ENCODE measurements around the gene PDE3B. TPM values are rescaled to one million over a fixed set of nuclear protein-coding genes. Genes with fewer than 3 reads are reported as not detected.
"Not testable (repeated sequence)": the region's sequence is repeated elsewhere in the genome, so short reads cannot be mapped to it uniquely, and the experiment has no call there.

Gene PDE3B
- total RNA-seq, 5 donors from 2014 or later (not counting 1 experiment from before 2014, with no cell fraction given), result 130 to 162 (median 143) TPM

DNA sequence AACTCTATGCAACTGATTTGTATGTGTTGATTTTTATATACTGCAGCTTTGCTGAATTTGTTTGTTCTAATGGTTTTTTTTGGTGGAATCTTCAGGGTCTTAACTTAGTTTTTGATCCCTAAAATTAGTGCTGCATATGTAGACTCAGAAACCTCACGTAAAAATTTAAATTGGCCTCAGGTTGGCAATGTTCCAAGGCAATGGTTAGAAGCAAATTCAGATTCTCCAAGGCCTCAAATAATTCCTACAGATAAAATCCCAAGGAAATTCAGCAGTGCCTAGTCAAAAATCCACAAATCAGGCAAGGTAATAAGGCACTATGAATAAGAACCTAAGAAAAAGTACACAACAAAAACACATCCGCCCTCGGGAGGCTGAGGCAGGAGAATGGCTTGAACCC is 9.5 kb downstream of the PDE3B start:
- ChIA-PET POLR2A (interaction anchor here (0.6 to 0.7 kb wide), 2 partner anchors 149 to 333 kb away, joined by 3 to 4 read pairs; no protein-coding TSS in a partner anchor), CTCF (no interaction called here)
- WGBS (ENCODE audit: insufficient coverage), result 100% methylated on average over 3 of the region's 3 CpGs
- Mint-ChIP-seq H3K4me3 (peak overlapping the region in 1 of 3 donors; percentile 6), H3K36me3 (peaks cover 60% of the 10 kb centered on the region), H3K27me3 (no peaks in the 10 kb centered on the region), H3K27ac (peak overlapping the region; percentile 27 to 56), H3K4me1 (peaks cover 82 to 89% (median 88%) of the 10 kb centered on the region in 3 donors), H3K9me3 (no peaks in the 10 kb centered on the region)
- DNase-seq (no peak), ATAC-seq (replicated peaks in 1 of 4) (no peak)
- H3K9me3 ChIP-seq, result no peaks in the 10 kb centered on the region
- peaks cover 9 to 24% of the 10 kb centered on the region in 2 experiments for H3K4me1 ChIP-seq (ENCODE audit: control insufficient read depth in 1 of 2, extremely low read depth in 1 of 2, insufficient read depth in 2 of 2, low read length in 2 of 2)
- peaks cover 0 to 7% of the 10 kb centered on the region in 2 donors for H3K36me3 ChIP-seq (ENCODE audit: control insufficient read depth in 2 of 2, extremely low read depth in 1 of 2, insufficient read depth in 1 of 2, low read length in 1 of 2)
- no peak overlapping the region for H3K27ac ChIP-seq (ENCODE audit: low read length)
- H3K27me3 ChIP-seq (replicated peaks in 1 of 2; ENCODE audit: control insufficient read depth in 2 of 2, extremely low read depth in 1 of 2, insufficient read depth in 2 of 2, low read length in 1 of 2), result no peaks in the 10 kb centered on the region
- H3K4me3 ChIP-seq (ENCODE audit: control insufficient read depth in 1 of 2, extremely low read depth in 1 of 2, low read length in 1 of 2), result no peak overlapping the region

DNA sequence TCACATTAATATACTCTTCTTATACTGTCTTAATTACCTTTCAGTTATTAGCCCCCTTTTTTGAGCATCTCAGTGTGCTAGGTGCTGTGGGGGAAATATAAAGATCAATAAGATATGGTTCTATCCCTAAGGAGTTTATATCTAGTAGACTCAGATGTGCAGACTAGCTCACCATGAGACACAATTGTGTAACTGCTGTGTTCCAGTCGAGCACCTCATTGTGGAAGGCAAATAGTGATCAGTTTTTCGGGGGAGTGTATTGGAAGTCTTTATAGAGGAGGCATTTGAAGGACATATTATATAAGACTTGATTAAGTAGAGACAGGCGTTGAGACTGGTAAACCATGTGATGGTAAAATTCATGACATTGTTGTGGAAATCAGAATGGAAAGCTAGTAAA is 11.8 kb downstream of the PDE3B start:
- H3K36me3 Mint-ChIP-seq, result peaks cover 62% of the 10 kb centered on the region
- H3K4me3 ChIP-seq (ENCODE audit: control insufficient read depth in 1 of 2, extremely low read depth in 1 of 2, low read length in 1 of 2), result no peak overlapping the region
- H3K4me3 Mint-ChIP-seq, result no peak overlapping the region
- POLR2A ChIA-PET, result interaction anchor here (0.8 to 2.6 kb wide), 4 partner anchors 10 to 15 kb away, joined by 3 to 7 read pairs (median 4); no protein-coding TSS in a partner anchor
- CTCF ChIA-PET, result interaction anchor here in 1 of 2 donors (0.7 kb wide), 1 partner anchor 77 kb away, joined by 3 read pairs; no protein-coding TSS in a partner anchor
- ATAC-seq (replicated peaks in 1 of 4), result peak in 1 of 4 experiments; percentile 15
- no peaks in the 10 kb centered on the region for H3K9me3 ChIP-seq
- H3K27ac ChIP-seq (ENCODE audit: low read length), result no peak overlapping the region
- WGBS (ENCODE audit: insufficient coverage), result 93% methylated on average over 3 of the region's 3 CpGs
- DNase-seq, result no peak
- H3K9me3 Mint-ChIP-seq, result no peaks in the 10 kb centered on the region
- no peaks in the 10 kb centered on the region for H3K27me3 Mint-ChIP-seq
- H3K36me3 ChIP-seq (ENCODE audit: control insufficient read depth in 2 of 2, extremely low read depth in 1 of 2, insufficient read depth in 1 of 2, low read length in 1 of 2), result peaks cover 0 to 19% of the 10 kb centered on the region in 2 donors
- peaks cover 6 to 11% of the 10 kb centered on the region in 2 experiments for H3K4me1 ChIP-seq (ENCODE audit: control insufficient read depth in 1 of 2, extremely low read depth in 1 of 2, insufficient read depth in 2 of 2, low read length in 2 of 2)
- peak overlapping the region in 1 of 2 donors; percentile 1 for H3K27ac Mint-ChIP-seq
- H3K4me1 Mint-ChIP-seq, result peaks cover 72 to 83% (median 76%) of the 10 kb centered on the region in 3 donors
- no peaks in the 10 kb centered on the region for H3K27me3 ChIP-seq (replicated peaks in 1 of 2; ENCODE audit: control insufficient read depth in 2 of 2, extremely low read depth in 1 of 2, insufficient read depth in 2 of 2, low read length in 1 of 2)

DNA sequence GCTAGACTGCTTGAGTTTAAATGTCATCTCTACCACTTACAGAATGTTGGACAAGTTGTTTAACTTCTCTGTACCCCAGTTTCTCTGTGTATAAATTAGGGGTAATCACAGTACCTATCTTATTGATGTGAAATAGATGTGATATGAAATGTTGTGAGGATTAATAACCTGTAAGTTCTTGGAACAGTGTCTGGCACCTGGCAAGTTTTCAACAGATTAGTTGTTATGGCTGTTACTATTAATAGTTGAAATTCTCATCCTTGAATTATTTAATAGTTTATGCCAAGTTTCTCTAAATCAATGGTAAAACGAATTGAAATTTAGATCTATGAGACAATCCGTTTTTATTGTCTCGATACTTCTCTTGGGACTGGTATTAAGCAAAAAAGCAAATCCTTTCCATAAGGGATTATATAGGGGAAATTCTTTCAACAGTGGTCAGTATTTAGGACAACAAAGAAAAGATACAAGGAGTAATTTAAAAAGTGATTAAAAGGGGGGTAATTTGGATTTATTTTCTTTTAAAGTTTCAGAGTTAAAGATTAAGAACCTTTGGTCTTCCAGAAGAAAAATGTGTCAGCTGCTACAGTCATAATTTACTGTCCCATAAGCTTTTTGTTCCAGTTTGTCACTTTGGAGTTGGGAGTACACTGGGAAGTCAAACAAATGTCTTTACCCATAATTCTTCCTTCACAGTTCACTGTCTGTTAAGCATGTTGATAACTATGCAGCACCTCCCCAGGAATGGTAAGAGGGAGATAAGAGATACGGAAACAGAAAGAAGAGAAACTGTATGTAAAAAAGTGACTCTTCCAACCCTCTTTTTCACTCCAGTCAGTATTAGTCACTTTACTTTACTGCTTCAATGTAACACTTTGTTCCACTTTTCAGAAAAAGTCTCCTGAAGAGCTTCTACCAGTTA is 13.2 kb downstream of the PDE3B start:
- H3K27ac Mint-ChIP-seq, result peak overlapping the region; percentile 4 to 13
- Histone ChIP-seq H3K4me1 (ENCODE audit: control insufficient read depth in 1 of 2, extremely low read depth in 1 of 2, insufficient read depth in 2 of 2, low read length in 2 of 2) (peaks cover 6% of the 10 kb centered on the region in 2 experiments), H3K27ac (ENCODE audit: low read length) (no peak overlapping the region), H3K4me3 (ENCODE audit: control insufficient read depth in 1 of 2, extremely low read depth in 1 of 2, low read length in 1 of 2) (no peak overlapping the region), H3K27me3 (replicated peaks in 1 of 2; ENCODE audit: control insufficient read depth in 2 of 2, extremely low read depth in 1 of 2, insufficient read depth in 2 of 2, low read length in 1 of 2) (no peaks in the 10 kb centered on the region), H3K9me3 (no peaks in the 10 kb centered on the region), H3K36me3 (ENCODE audit: control insufficient read depth in 2 of 2, extremely low read depth in 1 of 2, insufficient read depth in 1 of 2, low read length in 1 of 2) (peaks cover 0 to 19% of the 10 kb centered on the region in 2 donors)
- no CpG with 5 or more reads among the region's 4 CpGs for WGBS (ENCODE audit: insufficient coverage)
- POLR2A ChIA-PET, result interaction anchor here (0.6 to 2.6 kb wide), 5 partner anchors 11 to 235 kb away, joined by 3 to 7 read pairs (median 4); partner anchors contain the start of gene CYP2R1 (in 1 of the 2)
- H3K36me3 Mint-ChIP-seq, result peaks cover 62% of the 10 kb centered on the region
- no peak overlapping the region for H3K4me3 Mint-ChIP-seq
- peaks cover 0 to 3% (median 0%) of the 10 kb centered on the region in 3 donors for H3K9me3 Mint-ChIP-seq
- DNase-seq (no peak), ATAC-seq (replicated peaks in 1 of 4) (no peak)
- peaks cover 62 to 73% (median 63%) of the 10 kb centered on the region in 3 donors for H3K4me1 Mint-ChIP-seq
- H3K27me3 Mint-ChIP-seq, result no peaks in the 10 kb centered on the region
- CTCF ChIA-PET, result interaction anchor here in 1 of 2 donors (1.0 kb wide), 1 partner anchor 251 kb away, joined by 3 read pairs; no protein-coding TSS in a partner anchor

DNA sequence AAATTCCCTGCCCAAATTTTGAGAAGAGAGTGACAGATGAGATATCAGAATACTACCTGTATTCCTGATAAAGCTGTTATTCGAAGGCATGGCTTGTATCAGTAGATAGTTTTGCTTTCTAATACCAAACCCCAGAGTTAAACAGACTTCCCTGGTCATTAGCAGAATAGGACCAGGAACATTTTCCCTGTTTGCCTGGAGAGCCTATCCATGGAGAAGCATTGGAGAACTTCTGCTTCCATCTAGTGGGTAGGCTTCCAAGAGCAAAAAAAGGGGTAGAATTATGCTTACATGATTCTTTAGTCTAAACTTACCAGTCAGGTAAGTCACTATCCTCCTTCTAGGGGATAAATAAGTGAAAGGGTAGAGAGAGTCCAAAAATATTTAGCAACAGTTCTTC is 14.2 kb downstream of the PDE3B start:
- peaks cover 0 to 6% (median 0%) of the 10 kb centered on the region in 3 donors for H3K9me3 Mint-ChIP-seq
- ATAC-seq (replicated peaks in 1 of 4), result no peak
- no peak for DNase-seq
- Histone ChIP-seq H3K4me3 (ENCODE audit: control insufficient read depth in 1 of 2, extremely low read depth in 1 of 2, low read length in 1 of 2) (no peak overlapping the region), H3K9me3 (no peaks in the 10 kb centered on the region), H3K27ac (ENCODE audit: low read length) (no peak overlapping the region), H3K27me3 (replicated peaks in 1 of 2; ENCODE audit: control insufficient read depth in 2 of 2, extremely low read depth in 1 of 2, insufficient read depth in 2 of 2, low read length in 1 of 2) (no peaks in the 10 kb centered on the region), H3K4me1 (ENCODE audit: control insufficient read depth in 1 of 2, extremely low read depth in 1 of 2, insufficient read depth in 2 of 2, low read length in 2 of 2) (peaks cover 6% of the 10 kb centered on the region in 2 experiments), H3K36me3 (ENCODE audit: control insufficient read depth in 2 of 2, extremely low read depth in 1 of 2, insufficient read depth in 1 of 2, low read length in 1 of 2) (peaks cover 0 to 19% of the 10 kb centered on the region in 2 donors)
- WGBS (ENCODE audit: insufficient coverage), result no CpG with 5 or more reads among the region's 1 CpG
- ChIA-PET POLR2A (interaction anchor here (0.6 to 2.6 kb wide), 4 partner anchors 12 to 234 kb away, joined by 4 to 7 read pairs (median 6); partner anchors contain the start of gene CYP2R1 (in 1 of the 2)), CTCF (interaction anchor here (0.9 to 1.0 kb wide), 2 partner anchors 12 to 250 kb away, joined by 3 read pairs; no protein-coding TSS in a partner anchor)
- peaks cover 59% of the 10 kb centered on the region for H3K36me3 Mint-ChIP-seq
- H3K4me3 Mint-ChIP-seq, result no peak overlapping the region
- no peak overlapping the region for H3K27ac Mint-ChIP-seq
- H3K4me1 Mint-ChIP-seq, result peaks cover 52 to 66% (median 56%) of the 10 kb centered on the region in 3 donors
- H3K27me3 Mint-ChIP-seq, result no peaks in the 10 kb centered on the region

DNA sequence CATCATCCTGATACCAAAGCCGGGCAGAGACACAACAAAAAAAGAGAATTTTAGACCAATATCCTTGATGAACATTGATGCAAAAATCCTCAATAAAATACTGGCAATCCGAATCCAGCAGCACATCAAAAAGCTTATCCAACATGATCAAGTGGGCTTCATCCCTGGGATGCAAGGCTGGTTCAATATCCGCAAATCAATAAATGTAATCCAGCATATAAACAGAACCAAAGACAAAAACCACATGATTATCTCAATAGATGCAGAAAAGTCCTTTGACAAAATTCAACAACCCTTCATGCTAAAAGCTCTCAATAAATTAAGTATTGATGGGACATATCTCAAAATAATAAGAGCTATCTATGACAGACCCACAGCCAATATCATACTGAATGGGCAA is 21.3 kb downstream of the PDE3B start:
- H3K27me3 ChIP-seq (replicated peaks in 1 of 2; ENCODE audit: control insufficient read depth in 2 of 2, extremely low read depth in 1 of 2, insufficient read depth in 2 of 2, low read length in 1 of 2); POLR2A ChIA-PET; H3K9me3 ChIP-seq; H3K27ac ChIP-seq (ENCODE audit: low read length); ATAC-seq (replicated peaks in 1 of 4); H3K4me3 Mint-ChIP-seq; H3K27ac Mint-ChIP-seq; DNase-seq; H3K27me3 Mint-ChIP-seq; H3K4me1 ChIP-seq (ENCODE audit: control insufficient read depth in 1 of 2, extremely low read depth in 1 of 2, insufficient read depth in 2 of 2, low read length in 2 of 2); H3K4me3 ChIP-seq (ENCODE audit: control insufficient read depth in 1 of 2, extremely low read depth in 1 of 2, low read length in 1 of 2); CTCF ChIA-PET: not testable (repeated sequence)
- no CpG with 5 or more reads among the region's 3 CpGs for WGBS (ENCODE audit: insufficient coverage)
- H3K4me1 Mint-ChIP-seq, result peaks cover 20 to 32% (median 23%) of the 10 kb centered on the region in 3 donors
- H3K36me3 Mint-ChIP-seq, result peaks cover 33% of the 10 kb centered on the region
- H3K9me3 Mint-ChIP-seq, result peaks cover 3 to 14% (median 4%) of the 10 kb centered on the region in 3 donors
- peaks cover 0 to 11% of the 10 kb centered on the region in 2 donors for H3K36me3 ChIP-seq (ENCODE audit: control insufficient read depth in 2 of 2, extremely low read depth in 1 of 2, insufficient read depth in 1 of 2, low read length in 1 of 2)

DNA sequence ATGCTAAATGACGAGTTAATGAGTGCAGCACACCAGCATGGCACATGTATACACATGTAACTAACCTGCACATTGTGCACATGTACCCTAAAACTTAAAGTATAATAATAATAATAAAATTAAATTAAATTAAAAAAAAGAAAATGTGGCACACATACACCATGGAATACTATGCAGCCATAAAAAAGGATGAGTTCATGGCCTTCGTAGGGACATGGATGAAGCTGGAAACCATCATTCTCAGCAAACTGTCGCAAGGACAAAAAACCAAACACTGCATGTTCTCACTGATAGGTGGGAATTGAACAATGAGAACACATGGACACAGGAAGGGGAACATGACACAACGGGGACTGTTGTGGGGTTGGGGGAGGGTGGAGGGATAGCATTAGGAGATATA is 23.7 kb downstream of the PDE3B start:
- ChIA-PET CTCF (interaction anchor here (0.6 to 0.7 kb wide), 3 partner anchors 147 to 342 kb away, joined by 3 to 5 read pairs (median 4); partner anchors contain the start of gene PSMA1 (in 1 of the 2)), POLR2A (interaction anchor here (0.6 to 1.2 kb wide), 3 partner anchors 44 to 147 kb away, joined by 6 read pairs; partner anchors contain the start of gene PSMA1 (in 1 of the 2))
- not testable (repeated sequence) for H3K36me3 ChIP-seq (ENCODE audit: control insufficient read depth in 2 of 2, extremely low read depth in 1 of 2, insufficient read depth in 1 of 2, low read length in 1 of 2); H3K27me3 Mint-ChIP-seq; DNase-seq; ATAC-seq (replicated peaks in 1 of 4); H3K4me3 ChIP-seq (ENCODE audit: control insufficient read depth in 1 of 2, extremely low read depth in 1 of 2, low read length in 1 of 2); H3K27ac Mint-ChIP-seq; H3K27ac ChIP-seq (ENCODE audit: low read length); H3K27me3 ChIP-seq (replicated peaks in 1 of 2; ENCODE audit: control insufficient read depth in 2 of 2, extremely low read depth in 1 of 2, insufficient read depth in 2 of 2, low read length in 1 of 2); H3K4me3 Mint-ChIP-seq; H3K4me1 ChIP-seq (ENCODE audit: control insufficient read depth in 1 of 2, extremely low read depth in 1 of 2, insufficient read depth in 2 of 2, low read length in 2 of 2); H3K9me3 ChIP-seq
- H3K36me3 Mint-ChIP-seq, result peaks cover 29% of the 10 kb centered on the region
- WGBS (ENCODE audit: insufficient coverage), result no CpG with 5 or more reads among the region's 4 CpGs
- peaks cover 3 to 11% (median 4%) of the 10 kb centered on the region in 3 donors for H3K9me3 Mint-ChIP-seq
- H3K4me1 Mint-ChIP-seq, result peaks cover 38 to 46% (median 39%) of the 10 kb centered on the region in 3 donors

Data from T-cell (primary cell).